NT2/D1 (cell line): ENCODE results near the gene ADAM29.

Source experiments
- YY1 ChIP-seq: IDR thresholded peaks from 2 replicates; pipeline ENCODE4 v1.6.1; 2011; ENCODE audit not compliant: insufficient read length, insufficient read depth
- ZNF274 ChIP-seq: IDR thresholded peaks from 2 replicates; pipeline ENCODE4 v1.6.1; 2011; ENCODE audit warnings: mild to moderate bottlenecking, low read depth, low read length

GRCh38 chr4:175017751-175018150 lies 99.6 kb downstream of the ADAM29 start:
- TF ChIP-seq YY1, result no peak
- no peak for TF ChIP-seq ZNF274
